ENCODE data around the gene SEPHS1.
"Not testable (repeated sequence)": the region's sequence is repeated elsewhere in the genome, so short reads cannot be mapped to it uniquely, and the experiment has no call there.

The SEPHS1 gene

GRCh38 chr10:13276749-13277365 lies 71.2 kb downstream of the SEPHS1 start:
- no peak for DNase-seq

- DNase-seq, result not testable (repeated sequence)
Measured at GRCh38 chr10:13276146-13276545, 71.9 kb downstream of the SEPHS1 start.

- DNase-seq, result peak; percentile 29
Measured at GRCh38 chr10:13272164-13272571, 75.9 kb downstream of the SEPHS1 start.

GRCh38 chr10:13271552-13272163 lies 76.4 kb downstream of the SEPHS1 start:
- peak; percentile 7 for DNase-seq

- DNase-seq, result no peak
Measured at GRCh38 chr10:13270877-13271551, 77.1 kb downstream of the SEPHS1 start.

GRCh38 chr10:13268841-13269240 lies 79.3 kb downstream of the SEPHS1 start:
- no peak for DNase-seq

GRCh38 chr10:13268310-13268709 lies 79.8 kb downstream of the SEPHS1 start:
- no peak for DNase-seq
